HG03565 (cell line): ENCODE measurements around the gene GEN1.

ENCODE experiments used
- ATAC-seq: cut with Tn5 transposase; IDR thresholded peaks from one replicate; pipeline ENCODE4 v1.9.1; 2021; ENCODE audit warnings: mild to moderate bottlenecking, moderate library complexity; ENCODE audit not compliant: unreplicated experiment

Gene GEN1

GRCh38 chr2:17753803-17754663, at the start of gene GEN1, which contains the start of gene SMC6:
GEN1 (plus strand) TSS chr2:17754138; CDS start chr2:17759944, 5,806 bp downstream.
SMC6 (minus strand) TSS chr2:17753810; CDS start chr2:17745946, 7,864 bp downstream.
- ATAC-seq, result peak; percentile 61

DNA sequence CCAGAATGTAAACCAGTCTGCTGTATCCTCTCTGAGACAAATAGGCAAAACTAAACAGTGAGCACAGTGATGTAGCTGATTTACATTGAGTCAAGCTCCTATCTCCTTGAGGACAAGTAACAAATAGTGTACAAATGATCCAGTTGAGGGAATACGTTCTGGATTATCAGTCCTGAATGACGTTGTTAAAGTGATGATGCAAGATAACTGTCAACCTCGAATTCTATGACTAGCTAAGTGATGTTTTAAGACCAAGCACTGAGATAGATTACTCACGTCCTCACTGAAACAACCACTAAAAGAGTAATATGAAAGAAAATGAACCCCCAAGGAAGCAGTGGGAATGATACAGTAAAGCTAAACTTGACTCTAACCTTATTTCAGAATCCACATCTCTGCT, 47.1 kb upstream of the GEN1 start:
- no peak for ATAC-seq

DNA sequence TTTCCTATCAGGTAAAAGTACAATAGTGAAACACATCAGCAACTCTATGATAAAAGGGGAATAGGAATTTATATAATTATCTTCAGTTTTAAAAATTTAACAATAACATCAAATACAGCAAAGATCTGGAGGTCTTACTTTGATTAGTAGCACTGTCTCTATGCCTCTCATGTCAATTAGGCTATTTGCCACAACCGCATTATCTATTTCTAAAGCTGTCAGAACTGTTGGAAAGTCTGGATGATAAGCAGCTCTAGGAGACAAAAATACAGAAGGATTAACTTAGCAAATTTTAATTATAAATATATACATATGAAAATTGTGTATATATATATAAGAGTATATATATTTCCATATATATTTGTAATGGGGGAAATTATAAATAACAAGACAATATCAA, 45.4 kb upstream of the GEN1 start:
- ATAC-seq, result no peak

- no peak for ATAC-seq
Observed at GRCh38 chr2:17709897-17710296, 44.0 kb upstream of the GEN1 start.

- ATAC-seq, result no peak
Observed at GRCh38 chr2:17710547-17711248, 43.2 kb upstream of the GEN1 start.

DNA sequence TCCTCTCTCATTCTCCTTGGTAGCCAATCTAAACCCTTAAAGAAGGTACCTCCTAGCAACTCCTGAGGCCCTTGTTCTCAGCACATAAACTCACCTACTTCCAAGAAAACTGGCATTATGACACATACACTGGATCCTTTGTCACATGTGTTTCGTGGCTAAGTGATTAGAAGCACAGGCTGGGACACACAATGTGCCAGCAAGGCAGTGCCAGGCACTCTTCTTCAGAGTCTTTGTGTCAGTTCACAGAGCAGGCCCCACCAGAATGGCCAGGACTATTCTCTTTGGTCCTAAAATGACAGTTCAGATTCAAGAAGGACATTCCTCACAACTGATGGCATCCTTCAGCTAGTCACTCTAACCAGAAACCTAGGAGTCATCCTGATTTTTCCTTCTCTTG, 40.6 kb upstream of the GEN1 start:
- no peak for ATAC-seq

DNA sequence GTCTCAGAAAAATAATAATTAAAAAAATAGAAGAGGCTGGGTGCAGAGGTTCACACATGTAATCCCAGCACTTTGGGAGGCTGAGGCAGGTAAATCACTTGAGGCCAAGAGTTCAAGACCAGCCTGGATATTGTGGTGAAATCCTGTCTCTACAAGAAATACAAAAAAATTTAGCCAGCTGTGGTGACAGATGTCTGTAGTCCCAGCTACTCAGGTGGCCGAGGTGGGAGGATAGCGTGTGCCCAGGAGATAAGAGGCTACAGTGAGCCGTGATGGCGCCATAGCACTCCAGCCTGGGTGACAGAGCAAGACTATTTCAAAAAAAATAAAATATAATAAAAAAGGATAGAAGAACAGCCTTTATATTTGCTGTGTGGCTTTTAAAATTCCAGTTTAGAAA, 36.3 kb upstream of the GEN1 start:
- no peak for ATAC-seq

DNA sequence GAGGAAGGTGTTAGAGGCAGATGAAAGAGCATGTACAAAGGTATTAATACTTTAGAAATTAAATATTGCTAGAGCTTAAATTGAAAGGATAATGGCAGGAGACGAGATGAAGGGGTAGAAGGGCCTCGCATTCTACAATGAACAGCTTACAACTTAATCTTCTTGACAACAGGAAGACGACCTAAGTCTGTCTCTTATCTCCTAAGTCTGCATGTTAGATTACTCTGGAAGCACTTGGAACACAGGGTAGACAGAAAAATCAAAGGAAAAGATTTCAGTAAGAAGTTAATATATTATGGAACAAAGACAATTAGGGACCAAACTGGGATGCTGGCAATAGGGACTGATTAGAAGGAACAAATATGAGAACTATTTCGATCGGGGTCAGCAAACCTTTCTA, 35.2 kb upstream of the GEN1 start:
- ATAC-seq, result no peak

DNA sequence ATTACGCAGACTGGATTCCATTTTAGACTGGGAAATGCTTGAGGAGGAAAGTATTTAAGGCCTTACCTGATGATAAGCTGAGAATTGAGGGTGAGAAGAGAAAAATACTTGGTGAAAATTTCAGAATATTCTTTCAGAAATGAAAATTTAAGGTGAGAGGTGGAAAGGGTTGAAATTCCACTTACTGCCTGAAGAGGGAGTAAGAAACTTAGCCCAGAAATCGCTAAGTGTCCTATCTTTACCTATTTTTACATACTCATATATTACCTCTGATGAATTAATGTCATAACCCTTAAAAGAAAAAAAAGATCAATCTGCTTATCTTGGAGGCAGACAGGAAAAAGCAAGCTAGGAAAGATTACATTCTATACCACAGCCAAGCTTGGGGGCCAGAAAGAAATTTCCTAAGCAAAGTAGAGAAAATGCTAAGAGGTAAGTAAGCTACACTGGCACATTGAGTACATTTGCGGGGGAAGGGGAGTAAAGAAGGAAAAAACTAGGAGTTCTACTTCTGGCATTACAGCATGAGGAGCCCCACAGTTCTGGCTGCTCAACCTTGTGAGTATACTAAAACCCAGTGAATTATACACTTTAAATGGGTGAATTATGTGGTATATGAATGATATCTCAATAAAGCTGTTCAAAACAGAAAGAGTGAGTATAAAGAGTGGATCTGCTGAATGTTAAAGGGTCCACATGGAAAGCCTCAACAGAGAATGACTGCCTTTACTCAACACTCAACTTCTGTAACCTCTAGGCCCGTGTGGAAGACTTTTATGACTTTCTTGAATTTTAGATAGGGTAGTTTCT, 34.2 kb upstream of the GEN1 start:
- ATAC-seq, result peak; percentile 68

- ATAC-seq, result no peak
Observed at GRCh38 chr2:17728210-17728609, 25.7 kb upstream of the GEN1 start.

DNA sequence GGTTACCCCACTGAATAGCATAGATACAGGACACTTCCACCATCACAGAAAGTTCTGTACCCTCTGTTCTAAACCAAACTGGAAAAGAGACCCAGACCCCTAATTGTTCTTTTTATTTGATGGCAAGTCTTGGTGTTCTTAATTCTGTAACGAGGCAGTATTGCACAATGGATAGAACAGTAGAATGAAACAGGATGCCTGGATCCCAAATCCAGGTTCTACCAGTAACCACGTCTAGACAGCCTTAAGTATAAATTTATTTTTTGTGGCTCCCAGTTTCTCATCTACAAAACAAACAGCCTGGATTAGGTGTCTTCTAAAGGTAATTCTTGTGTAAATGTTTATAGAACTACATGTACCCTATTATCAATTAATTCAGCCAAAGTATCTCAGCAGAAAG, 24.1 kb upstream of the GEN1 start:
- no peak for ATAC-seq

DNA sequence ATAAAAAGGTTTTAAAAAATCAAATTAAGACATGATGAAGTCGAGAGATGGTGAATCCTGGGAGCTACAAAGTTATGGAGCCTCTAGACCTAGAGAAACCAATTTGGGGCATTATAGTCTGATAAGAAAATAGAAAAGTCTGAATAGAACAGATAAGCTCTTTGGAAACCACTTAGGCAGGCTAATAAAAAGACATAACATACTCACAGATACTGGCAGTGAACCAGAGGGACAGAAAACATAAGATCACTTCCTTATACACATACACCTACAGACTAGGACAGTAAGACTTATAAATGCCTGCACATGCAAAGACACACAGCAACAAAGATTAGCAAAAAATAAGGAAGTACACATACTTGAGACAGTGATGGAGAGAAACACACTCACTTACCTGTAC, 20.3 kb upstream of the GEN1 start:
- no peak for ATAC-seq

DNA sequence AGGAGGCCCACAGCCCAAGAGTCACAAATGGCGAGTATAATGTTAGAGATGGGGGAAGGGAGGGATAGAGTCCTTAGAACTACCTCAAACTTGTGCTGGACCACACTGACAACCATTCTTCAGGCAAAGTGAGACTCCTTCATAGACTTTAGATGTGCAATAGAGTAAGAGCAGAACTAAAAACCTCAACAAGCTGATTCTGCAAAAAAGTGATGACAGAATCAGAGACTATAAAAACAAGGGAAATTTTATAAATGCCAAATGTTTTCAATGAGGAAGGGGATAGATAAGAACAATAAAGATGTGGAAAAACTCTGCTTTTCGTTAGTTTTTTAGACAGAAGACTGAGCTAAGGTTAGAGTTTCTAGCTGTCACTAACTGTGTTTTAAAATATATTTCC, 18.1 kb upstream of the GEN1 start:
- ATAC-seq, result no peak

- ATAC-seq, result no peak
Observed at GRCh38 chr2:17736989-17737388, 16.9 kb upstream of the GEN1 start.

DNA sequence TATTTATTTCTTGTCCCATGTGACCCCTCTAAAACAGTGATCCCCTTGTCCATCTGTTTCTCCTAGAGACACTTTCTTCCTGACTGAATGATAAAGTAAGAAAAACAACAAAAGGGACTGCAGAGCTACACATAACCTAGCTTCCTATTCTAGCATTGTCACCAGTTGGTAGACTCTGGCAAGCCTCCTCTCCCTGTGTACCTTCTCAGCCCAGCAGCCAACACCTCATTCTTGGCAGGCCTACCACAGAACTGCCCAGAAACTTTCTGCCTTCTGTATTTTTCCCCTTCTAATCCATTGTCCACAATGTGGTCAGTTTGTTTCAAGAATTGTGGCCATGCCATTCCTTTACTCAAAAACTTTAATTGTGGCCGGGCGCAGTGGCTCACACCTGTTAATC, 13.7 kb upstream of the GEN1 start:
- no peak for ATAC-seq

DNA sequence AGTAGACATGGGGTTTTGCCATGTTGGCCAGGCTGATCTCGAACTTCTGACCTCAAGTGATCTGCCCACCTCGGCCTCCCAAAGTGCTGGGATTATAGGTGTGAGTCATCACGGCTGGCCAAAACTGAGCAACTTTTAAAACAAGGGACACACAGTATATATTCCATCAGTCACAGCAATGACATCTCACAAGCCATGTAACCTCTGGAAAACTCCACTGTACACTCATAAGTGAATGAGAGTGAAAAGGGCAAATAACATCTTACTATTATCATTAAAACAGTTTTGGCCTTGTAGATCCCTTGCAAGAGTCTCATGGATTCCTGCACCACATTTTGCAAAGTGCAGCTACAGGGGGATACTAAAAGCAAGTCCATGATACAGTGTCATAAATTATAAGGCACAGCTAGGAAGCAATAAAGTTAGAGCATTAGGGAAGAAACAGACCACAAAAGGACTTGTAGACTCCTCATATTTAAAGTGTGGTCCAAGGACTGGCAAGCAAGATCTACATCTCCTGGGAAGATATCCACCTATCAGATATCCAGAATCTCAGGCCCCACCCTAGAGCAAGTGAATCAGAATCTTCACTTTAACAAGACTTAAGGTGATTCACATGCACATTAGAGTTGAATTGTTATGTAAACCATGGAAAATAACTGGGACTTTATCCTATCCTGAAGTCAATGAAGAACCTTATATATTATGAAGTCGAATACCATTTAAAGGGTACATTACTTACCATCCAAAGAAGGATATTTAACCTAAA, 6.1 kb upstream of the GEN1 start:
- ATAC-seq, result no peak

GRCh38 chr2:17748745-17749144, 5.2 kb upstream of the GEN1 start:
- ATAC-seq, result no peak

- peak; percentile 23 for ATAC-seq
Observed at GRCh38 chr2:17749753-17750438, 4.0 kb upstream of the GEN1 start.

- peak; percentile 20 for ATAC-seq
Observed at GRCh38 chr2:17752246-17752645, 1.7 kb upstream of the GEN1 start.
